ENCODE results near the gene MACROD2. TPM values are rescaled to one million over a fixed set of nuclear protein-coding genes. Genes with fewer than 3 reads are reported as not detected.

The MACROD2 gene
- total RNA-seq, 4 donors from 2014 or later: 1.8 to 4.8 (median 2.9) TPM

- 56 to 68% methylated on average over 1 of the region's 1 CpG for WGBS, 2 donors
- no peak for DNase-seq
- no peak for TF ChIP-seq POLR2A (IDR thresholded peaks at IDR 0.05)
- TF ChIP-seq, protein P1, sequence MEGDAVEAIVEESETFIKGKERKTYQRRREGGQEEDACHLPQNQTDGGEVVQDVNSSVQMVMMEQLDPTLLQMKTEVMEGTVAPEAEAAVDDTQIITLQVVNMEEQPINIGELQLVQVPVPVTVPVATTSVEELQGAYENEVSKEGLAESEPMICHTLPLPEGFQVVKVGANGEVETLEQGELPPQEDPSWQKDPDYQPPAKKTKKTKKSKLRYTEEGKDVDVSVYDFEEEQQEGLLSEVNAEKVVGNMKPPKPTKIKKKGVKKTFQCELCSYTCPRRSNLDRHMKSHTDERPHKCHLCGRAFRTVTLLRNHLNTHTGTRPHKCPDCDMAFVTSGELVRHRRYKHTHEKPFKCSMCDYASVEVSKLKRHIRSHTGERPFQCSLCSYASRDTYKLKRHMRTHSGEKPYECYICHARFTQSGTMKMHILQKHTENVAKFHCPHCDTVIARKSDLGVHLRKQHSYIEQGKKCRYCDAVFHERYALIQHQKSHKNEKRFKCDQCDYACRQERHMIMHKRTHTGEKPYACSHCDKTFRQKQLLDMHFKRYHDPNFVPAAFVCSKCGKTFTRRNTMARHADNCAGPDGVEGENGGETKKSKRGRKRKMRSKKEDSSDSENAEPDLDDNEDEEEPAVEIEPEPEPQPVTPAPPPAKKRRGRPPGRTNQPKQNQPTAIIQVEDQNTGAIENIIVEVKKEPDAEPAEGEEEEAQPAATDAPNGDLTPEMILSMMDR (IDR thresholded peaks at IDR 0.05): no peak
- no peaks in the 10 kb centered on the region for H3K4me1 ChIP-seq
- no peaks in the 10 kb centered on the region for H3K9me3 ChIP-seq
- no peak overlapping the region for H3K27ac ChIP-seq
- H3K27me3 ChIP-seq: no peaks in the 10 kb centered on the region
- H3K4me3 ChIP-seq: no peak overlapping the region
- H3K36me3 ChIP-seq: no peaks in the 10 kb centered on the region
- intact Hi-C loops (cut with DNase I): loop anchor here (5.0 kb wide), 1 partner anchor 224 kb away; no protein-coding TSS in a partner anchor
Observed at GRCh38 chr20:14051454-14051853, 56.1 kb downstream of the MACROD2 start.

GRCh38 chr20:14055127-14055742 is 59.9 kb downstream of the MACROD2 start:
- Histone ChIP-seq H3K4me1 (no peaks in the 10 kb centered on the region), H3K4me3 (no peak overlapping the region), H3K27ac (no peak overlapping the region), H3K27me3 (no peaks in the 10 kb centered on the region), H3K36me3 (no peaks in the 10 kb centered on the region), H3K9me3 (no peaks in the 10 kb centered on the region)
- 1 to 2% methylated on average over 4 of the region's 4 CpGs for WGBS, 2 donors
- intact Hi-C loops (cut with DNase I): no loop called here
- DNase-seq: no peak
- no peak for TF ChIP-seq POLR2A (IDR thresholded peaks at IDR 0.05)
- TF ChIP-seq, protein P1 (IDR thresholded peaks at IDR 0.05): peak; percentile 41 to 64 (median 50)

- Histone ChIP-seq H3K4me1 (no peaks in the 10 kb centered on the region), H3K27me3 (no peaks in the 10 kb centered on the region), H3K27ac (no peak overlapping the region), H3K36me3 (no peaks in the 10 kb centered on the region), H3K4me3 (no peak overlapping the region), H3K9me3 (no peaks in the 10 kb centered on the region)
- 87 to 100% methylated on average over 2 of the region's 2 CpGs for WGBS, 2 donors
- TF ChIP-seq POLR2A (IDR thresholded peaks at IDR 0.05): no peak
- TF ChIP-seq, protein P1 (IDR thresholded peaks at IDR 0.05): no peak
- DNase-seq: no peak
- intact Hi-C loops (cut with DNase I): no loop called here
Observed at GRCh38 chr20:14062171-14062570, 66.9 kb downstream of the MACROD2 start.

DNA sequence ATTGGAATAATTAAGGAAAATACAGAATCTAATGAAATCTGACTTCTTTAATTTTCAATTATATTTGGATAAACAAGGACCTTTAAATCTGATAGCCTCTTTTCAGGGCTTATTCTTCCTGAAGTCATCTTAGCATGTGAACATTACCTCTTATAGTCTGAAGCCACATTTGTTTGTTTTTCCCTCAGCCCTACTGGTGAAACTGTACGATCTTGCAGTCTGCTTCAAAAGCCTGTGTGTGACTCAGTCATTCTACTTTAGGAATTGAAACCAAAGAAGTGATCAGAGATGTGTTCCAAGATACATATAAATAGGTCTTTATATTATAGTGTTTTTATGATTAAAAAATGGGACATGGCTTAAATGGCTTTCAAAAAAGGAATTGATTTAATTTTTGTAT is 67.5 kb downstream of the MACROD2 start:
- no peaks in the 10 kb centered on the region for H3K36me3 ChIP-seq
- WGBS, 2 donors: 35 to 37% methylated on average over 1 of the region's 1 CpG
- no peak overlapping the region for H3K27ac ChIP-seq
- H3K4me3 ChIP-seq: no peak overlapping the region
- no peak for TF ChIP-seq POLR2A (IDR thresholded peaks at IDR 0.05)
- TF ChIP-seq, protein P1 (IDR thresholded peaks at IDR 0.05): no peak
- H3K4me1 ChIP-seq: no peaks in the 10 kb centered on the region
- no peak for DNase-seq
- H3K27me3 ChIP-seq: no peaks in the 10 kb centered on the region
- intact Hi-C loops (cut with DNase I): no loop called here
- H3K9me3 ChIP-seq: no peaks in the 10 kb centered on the region

DNA sequence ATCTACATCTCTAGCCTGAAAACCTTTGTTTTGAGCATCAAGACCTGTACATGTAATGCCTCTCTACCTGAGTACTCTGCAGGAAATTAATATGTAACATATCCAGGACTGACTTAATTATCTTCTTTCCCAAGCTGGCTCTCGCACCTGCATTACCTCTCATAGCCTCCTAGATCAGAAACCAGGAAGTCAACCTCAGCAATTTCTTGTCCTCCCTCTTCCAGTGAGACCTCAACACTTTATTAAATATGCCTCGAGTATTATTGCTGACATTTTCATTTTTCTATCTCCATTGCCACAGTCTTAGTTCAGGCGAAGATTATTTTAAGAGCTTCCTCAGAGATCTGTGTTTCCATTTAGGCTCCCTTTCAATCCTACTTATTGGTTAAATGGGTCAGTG is 69.0 kb downstream of the MACROD2 start:
- no peak overlapping the region for H3K27ac ChIP-seq
- DNase-seq: no peak
- TF ChIP-seq POLR2A (IDR thresholded peaks at IDR 0.05): no peak
- TF ChIP-seq, protein P1 (IDR thresholded peaks at IDR 0.05): no peak

More for the DNA sequence above, 69.0 kb downstream of the MACROD2 start:
- Histone ChIP-seq H3K36me3 (no peaks in the 10 kb centered on the region), H3K9me3 (no peaks in the 10 kb centered on the region), H3K4me1 (no peaks in the 10 kb centered on the region), H3K27me3 (no peaks in the 10 kb centered on the region), H3K4me3 (no peak overlapping the region)
- intact Hi-C loops (cut with DNase I): no loop called here
- 79 to 82% methylated on average over 3 of the region's 3 CpGs for WGBS, 2 donors
